ENCODE data around the gene BOLA3.
"Not testable (repeated sequence)": the region's sequence is repeated elsewhere in the genome, so short reads cannot be mapped to it uniquely, and the experiment has no call there.

The BOLA3 gene

DNA sequence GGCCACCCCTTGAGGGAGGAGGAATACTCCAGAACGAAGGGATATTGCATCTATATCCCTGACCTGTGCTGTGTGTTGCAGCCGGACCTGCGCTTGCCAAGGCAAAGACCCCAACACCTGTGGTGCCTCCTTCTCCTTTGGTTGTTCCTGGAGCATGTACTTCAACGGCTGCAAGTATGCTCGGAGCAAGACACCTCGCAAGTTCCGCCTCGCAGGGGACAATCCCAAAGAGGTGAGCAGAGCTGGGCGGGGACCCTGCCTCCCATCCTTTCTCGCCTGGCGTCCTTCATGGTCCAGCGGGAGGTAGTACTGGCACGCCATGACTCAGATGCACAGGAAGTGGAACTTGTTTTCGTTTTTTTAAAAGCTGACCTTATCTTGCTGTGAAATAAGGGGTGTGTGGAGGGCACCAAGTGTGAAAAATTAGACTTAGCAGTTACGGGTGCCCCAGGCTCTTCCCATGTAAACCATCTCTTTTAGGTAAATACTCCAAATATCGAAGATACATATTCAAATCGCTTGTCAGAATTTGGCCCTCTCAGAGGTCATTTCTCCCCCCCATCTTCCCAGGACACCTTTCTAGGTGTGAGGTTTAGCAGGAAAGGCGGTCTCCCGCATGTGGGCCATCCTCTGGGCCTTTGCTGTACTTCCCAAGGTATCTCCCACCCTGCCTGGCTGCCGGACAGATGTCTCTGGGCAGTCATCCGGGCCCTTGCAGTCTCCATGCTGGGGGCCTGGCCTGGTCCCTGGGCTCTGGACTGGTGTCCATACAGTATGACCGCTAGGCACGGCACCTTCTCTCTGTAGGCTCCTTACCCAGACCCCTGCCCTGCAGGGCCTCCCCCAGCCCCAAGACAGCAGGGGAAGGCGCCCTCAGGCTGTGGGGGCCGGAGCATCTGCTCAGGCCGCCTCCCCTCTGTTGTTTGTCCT is 57.6 kb downstream of the BOLA3 start:
- no peak overlapping the region for H3K4me2 ChIP-seq (ENCODE audit: low read length)
- no peaks in the 10 kb centered on the region for H3K79me2 ChIP-seq (ENCODE audit: insufficient read depth, low read length)
- H3K9me2 ChIP-seq (ENCODE audit: low read depth, low read length) = no peaks in the 10 kb centered on the region
- no peaks in the 10 kb centered on the region for H3K4me1 ChIP-seq (ENCODE audit: insufficient read depth, low read length, severe bottlenecking)
- no peak overlapping the region for H3K4me3 ChIP-seq (ENCODE audit: low read depth, low read length, poor library complexity, severe bottlenecking)
- peaks cover 37% of the 10 kb centered on the region for H3K36me3 ChIP-seq (ENCODE audit: insufficient read depth, low read length)
- H3K9ac ChIP-seq (ENCODE audit: low read length) = no peak overlapping the region
- no peaks in the 10 kb centered on the region for H4K20me1 ChIP-seq (ENCODE audit: insufficient read depth, low read length)
- no peaks in the 10 kb centered on the region for H3F3A ChIP-seq (ENCODE audit: insufficient read depth, low read length)
- no peaks in the 10 kb centered on the region for H3K27me3 ChIP-seq (ENCODE audit: insufficient read depth, low read length)
- no peaks in the 10 kb centered on the region for H3K9me3 ChIP-seq (ENCODE audit: low read length)
- no peak overlapping the region for H2AFZ ChIP-seq (ENCODE audit: low read length)
- no peak overlapping the region for H3K27ac ChIP-seq (ENCODE audit: low read depth, low read length, poor library complexity, severe bottlenecking)
- no peak for TF ChIP-seq EZH2 (IDR thresholded peaks at IDR 0.05; ENCODE audit: borderline replicate concordance, low read length)
- TF ChIP-seq, protein P1, sequence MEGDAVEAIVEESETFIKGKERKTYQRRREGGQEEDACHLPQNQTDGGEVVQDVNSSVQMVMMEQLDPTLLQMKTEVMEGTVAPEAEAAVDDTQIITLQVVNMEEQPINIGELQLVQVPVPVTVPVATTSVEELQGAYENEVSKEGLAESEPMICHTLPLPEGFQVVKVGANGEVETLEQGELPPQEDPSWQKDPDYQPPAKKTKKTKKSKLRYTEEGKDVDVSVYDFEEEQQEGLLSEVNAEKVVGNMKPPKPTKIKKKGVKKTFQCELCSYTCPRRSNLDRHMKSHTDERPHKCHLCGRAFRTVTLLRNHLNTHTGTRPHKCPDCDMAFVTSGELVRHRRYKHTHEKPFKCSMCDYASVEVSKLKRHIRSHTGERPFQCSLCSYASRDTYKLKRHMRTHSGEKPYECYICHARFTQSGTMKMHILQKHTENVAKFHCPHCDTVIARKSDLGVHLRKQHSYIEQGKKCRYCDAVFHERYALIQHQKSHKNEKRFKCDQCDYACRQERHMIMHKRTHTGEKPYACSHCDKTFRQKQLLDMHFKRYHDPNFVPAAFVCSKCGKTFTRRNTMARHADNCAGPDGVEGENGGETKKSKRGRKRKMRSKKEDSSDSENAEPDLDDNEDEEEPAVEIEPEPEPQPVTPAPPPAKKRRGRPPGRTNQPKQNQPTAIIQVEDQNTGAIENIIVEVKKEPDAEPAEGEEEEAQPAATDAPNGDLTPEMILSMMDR (IDR thresholded peaks at IDR 0.05; ENCODE audit: low read length) = no peak

DNA sequence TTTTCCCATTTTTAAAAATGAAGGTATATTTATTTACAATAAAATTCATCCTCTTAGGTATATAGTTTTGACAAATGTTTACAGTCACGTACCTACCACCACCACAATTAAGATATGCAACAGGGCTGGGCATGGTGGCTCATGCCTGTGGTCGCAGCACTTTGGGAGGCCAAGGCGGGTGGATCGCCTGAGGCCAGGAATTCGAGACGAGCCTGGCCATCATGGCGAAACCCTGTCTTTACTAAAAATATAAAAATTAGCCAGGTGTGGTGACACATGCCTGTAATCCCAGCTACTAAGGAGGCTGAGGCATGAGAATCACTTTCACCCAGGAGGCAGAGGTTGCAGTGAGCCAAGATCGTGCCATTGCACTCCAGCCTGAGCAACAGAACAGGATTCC is 59.0 kb downstream of the BOLA3 start:
- H3K79me2 ChIP-seq (ENCODE audit: insufficient read depth, low read length); H2AFZ ChIP-seq (ENCODE audit: low read length); H3K4me3 ChIP-seq (ENCODE audit: low read depth, low read length, poor library complexity, severe bottlenecking); H3K27ac ChIP-seq (ENCODE audit: low read depth, low read length, poor library complexity, severe bottlenecking); H3K27me3 ChIP-seq (ENCODE audit: insufficient read depth, low read length); H3K9ac ChIP-seq (ENCODE audit: low read length); H3K4me1 ChIP-seq (ENCODE audit: insufficient read depth, low read length, severe bottlenecking); H4K20me1 ChIP-seq (ENCODE audit: insufficient read depth, low read length); H3K9me2 ChIP-seq (ENCODE audit: low read depth, low read length); H3K4me2 ChIP-seq (ENCODE audit: low read length); H3K9me3 ChIP-seq (ENCODE audit: low read length); H3F3A ChIP-seq (ENCODE audit: insufficient read depth, low read length): not testable (repeated sequence)
- H3K36me3 ChIP-seq (ENCODE audit: insufficient read depth, low read length) = peaks cover 36% of the 10 kb centered on the region

DNA sequence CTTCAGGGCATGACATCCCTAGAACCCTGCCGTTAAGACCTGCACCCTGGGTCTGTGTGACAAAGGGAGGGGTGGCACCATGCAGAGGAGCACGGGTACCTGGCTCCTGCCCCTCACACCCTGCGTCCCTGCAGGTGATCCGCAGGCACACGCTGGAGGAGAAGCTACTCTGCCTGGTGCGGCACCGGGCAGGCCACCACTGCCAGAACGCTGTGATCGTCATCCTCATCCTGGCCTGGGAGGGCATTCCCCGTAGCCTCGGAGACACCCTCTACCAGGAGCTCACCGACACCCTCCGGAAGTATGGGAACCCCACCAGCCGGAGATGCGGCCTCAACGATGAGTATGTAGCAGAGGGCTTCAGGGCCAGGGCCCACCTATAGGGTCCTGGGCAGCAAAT is 60.0 kb downstream of the BOLA3 start:
- Histone ChIP-seq H3K27ac (ENCODE audit: low read depth, low read length, poor library complexity, severe bottlenecking) (no peak overlapping the region), H4K20me1 (ENCODE audit: insufficient read depth, low read length) (no peaks in the 10 kb centered on the region), H3F3A (ENCODE audit: insufficient read depth, low read length) (no peaks in the 10 kb centered on the region), H3K4me2 (ENCODE audit: low read length) (no peak overlapping the region), H3K9ac (ENCODE audit: low read length) (no peak overlapping the region), H2AFZ (ENCODE audit: low read length) (no peak overlapping the region), H3K79me2 (ENCODE audit: insufficient read depth, low read length) (no peaks in the 10 kb centered on the region), H3K4me3 (ENCODE audit: low read depth, low read length, poor library complexity, severe bottlenecking) (no peak overlapping the region), H3K36me3 (ENCODE audit: insufficient read depth, low read length) (peaks cover 34% of the 10 kb centered on the region), H3K4me1 (ENCODE audit: insufficient read depth, low read length, severe bottlenecking) (no peaks in the 10 kb centered on the region), H3K9me2 (ENCODE audit: low read depth, low read length) (no peaks in the 10 kb centered on the region), H3K9me3 (ENCODE audit: low read length) (no peaks in the 10 kb centered on the region), H3K27me3 (ENCODE audit: insufficient read depth, low read length) (no peaks in the 10 kb centered on the region)
- no peak for TF ChIP-seq EZH2 (IDR thresholded peaks at IDR 0.05; ENCODE audit: borderline replicate concordance, low read length)
- TF ChIP-seq, protein P1 (IDR thresholded peaks at IDR 0.05; ENCODE audit: low read length) = no peak

DNA sequence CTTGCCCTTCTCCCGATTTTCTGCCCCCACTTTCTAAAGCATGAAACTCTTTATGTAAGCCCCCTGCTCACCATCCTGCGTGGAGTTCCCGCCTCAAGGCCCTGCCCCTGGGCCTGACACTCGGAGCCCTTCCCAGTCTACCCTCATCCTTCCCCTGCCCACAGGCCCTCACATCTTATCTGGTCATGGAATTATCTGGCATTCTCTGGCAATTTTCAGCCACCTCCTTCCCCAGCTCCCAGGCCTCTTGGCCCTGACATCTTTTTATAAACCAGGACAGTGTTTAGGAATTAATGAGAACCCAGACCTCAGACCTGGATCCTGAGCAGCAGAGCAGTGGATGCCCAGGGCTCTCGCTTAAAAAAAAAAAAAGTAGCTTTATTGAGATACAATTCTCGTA is 61.7 kb downstream of the BOLA3 start:
- H3K36me3 ChIP-seq (ENCODE audit: insufficient read depth, low read length) = peaks cover 32% of the 10 kb centered on the region
- H2AFZ ChIP-seq (ENCODE audit: low read length) = no peak overlapping the region
- no peaks in the 10 kb centered on the region for H3K9me3 ChIP-seq (ENCODE audit: low read length)
- H3K4me2 ChIP-seq (ENCODE audit: low read length) = no peak overlapping the region
- H4K20me1 ChIP-seq (ENCODE audit: insufficient read depth, low read length) = no peaks in the 10 kb centered on the region
- no peak overlapping the region for H3K27ac ChIP-seq (ENCODE audit: low read depth, low read length, poor library complexity, severe bottlenecking)
- H3K4me1 ChIP-seq (ENCODE audit: insufficient read depth, low read length, severe bottlenecking) = no peaks in the 10 kb centered on the region
- TF ChIP-seq, protein P1 (IDR thresholded peaks at IDR 0.05; ENCODE audit: low read length) = no peak
- no peak for TF ChIP-seq EZH2 (IDR thresholded peaks at IDR 0.05; ENCODE audit: borderline replicate concordance, low read length)
- H3K27me3 ChIP-seq (ENCODE audit: insufficient read depth, low read length) = no peaks in the 10 kb centered on the region
- H3K4me3 ChIP-seq (ENCODE audit: low read depth, low read length, poor library complexity, severe bottlenecking) = no peak overlapping the region
- no peak overlapping the region for H3K9ac ChIP-seq (ENCODE audit: low read length)
- H3K9me2 ChIP-seq (ENCODE audit: low read depth, low read length) = no peaks in the 10 kb centered on the region
- no peaks in the 10 kb centered on the region for H3F3A ChIP-seq (ENCODE audit: insufficient read depth, low read length)
- no peaks in the 10 kb centered on the region for H3K79me2 ChIP-seq (ENCODE audit: insufficient read depth, low read length)

Measured in OCI-LY1 (cell line).